ENCODE data around the gene GALE. TPM values are rescaled to one million over a fixed set of nuclear protein-coding genes. Genes with fewer than 3 reads are reported as not detected.
"Not testable (repeated sequence)": the region's sequence is repeated elsewhere in the genome, so short reads cannot be mapped to it uniquely, and the experiment has no call there.

Gene GALE
- 10 to 100 TPM in 1 of 4 donors, 1 to 10 TPM in 3; 7.8 to 11.5 (median 9.5) TPM for total RNA-seq
- 100 to 1,000 TPM; 131 to 208 (median 207) TPM for polyA plus RNA-seq

DNA sequence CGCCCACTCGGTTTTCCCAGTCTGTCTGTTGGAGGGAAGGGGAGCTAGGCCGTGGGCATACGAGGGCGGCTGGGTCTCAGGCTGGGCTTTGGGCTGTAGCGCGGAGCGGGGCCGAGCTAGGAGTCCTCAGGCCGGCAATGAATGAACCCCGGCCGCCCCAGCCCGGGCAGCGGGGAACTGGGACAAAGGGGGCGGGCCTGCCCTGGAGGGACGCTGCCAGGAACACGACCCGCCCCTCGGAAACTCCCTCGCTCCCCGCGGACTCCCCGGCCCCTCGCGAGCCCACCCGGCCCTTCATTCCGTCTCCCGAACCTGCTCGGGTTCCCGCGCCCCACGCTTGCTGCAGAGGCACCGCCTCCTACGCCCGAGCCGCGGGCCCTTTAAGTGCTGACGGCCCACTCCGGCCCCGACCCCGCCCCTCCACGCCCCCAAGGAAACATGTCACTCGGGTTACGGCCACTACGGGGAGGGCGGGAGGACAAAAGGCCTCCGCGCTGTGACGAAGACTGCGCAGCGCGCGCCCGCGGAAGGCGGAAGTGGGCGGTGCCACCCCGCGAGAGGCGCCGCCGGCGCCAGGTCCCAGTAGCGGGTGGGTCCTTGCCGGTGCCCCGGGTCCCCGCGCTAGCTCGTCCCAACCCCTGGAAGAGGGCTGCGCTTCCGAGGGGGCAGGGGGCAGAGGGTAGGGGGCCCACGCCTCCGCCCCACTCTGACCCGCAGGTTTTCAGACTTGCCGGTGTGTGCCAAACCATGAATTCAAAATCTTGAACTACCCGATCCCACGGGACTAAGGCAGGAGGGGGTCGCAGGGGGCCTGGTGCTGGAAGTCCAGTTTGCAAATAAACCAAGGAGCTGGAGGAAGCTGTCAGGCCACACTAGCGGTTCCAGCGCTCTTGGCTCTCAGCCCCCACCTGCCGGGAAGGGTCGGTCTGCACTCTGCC lies at the start of gene GALE:
GALE (minus strand) TSS at position 355 of the 938 bp plus-strand sequence. CDS start 1,747 bp downstream, outside the sequence.
- TF ChIP-seq, protein P1, sequence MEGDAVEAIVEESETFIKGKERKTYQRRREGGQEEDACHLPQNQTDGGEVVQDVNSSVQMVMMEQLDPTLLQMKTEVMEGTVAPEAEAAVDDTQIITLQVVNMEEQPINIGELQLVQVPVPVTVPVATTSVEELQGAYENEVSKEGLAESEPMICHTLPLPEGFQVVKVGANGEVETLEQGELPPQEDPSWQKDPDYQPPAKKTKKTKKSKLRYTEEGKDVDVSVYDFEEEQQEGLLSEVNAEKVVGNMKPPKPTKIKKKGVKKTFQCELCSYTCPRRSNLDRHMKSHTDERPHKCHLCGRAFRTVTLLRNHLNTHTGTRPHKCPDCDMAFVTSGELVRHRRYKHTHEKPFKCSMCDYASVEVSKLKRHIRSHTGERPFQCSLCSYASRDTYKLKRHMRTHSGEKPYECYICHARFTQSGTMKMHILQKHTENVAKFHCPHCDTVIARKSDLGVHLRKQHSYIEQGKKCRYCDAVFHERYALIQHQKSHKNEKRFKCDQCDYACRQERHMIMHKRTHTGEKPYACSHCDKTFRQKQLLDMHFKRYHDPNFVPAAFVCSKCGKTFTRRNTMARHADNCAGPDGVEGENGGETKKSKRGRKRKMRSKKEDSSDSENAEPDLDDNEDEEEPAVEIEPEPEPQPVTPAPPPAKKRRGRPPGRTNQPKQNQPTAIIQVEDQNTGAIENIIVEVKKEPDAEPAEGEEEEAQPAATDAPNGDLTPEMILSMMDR (IDR thresholded peaks at IDR 0.05), result no peak
- TF ChIP-seq POLR2A (IDR thresholded peaks at IDR 0.05) (peak; percentile 62 to 79), POLR2AphosphoS5 (IDR thresholded peaks at IDR 0.05) (peak; percentile 83 to 95 (median 94)), EP300 (IDR thresholded peaks at IDR 0.05) (peak in 1 of 4 donors; percentile 70)
- no peaks in the 10 kb centered on the region for H3K9me3 ChIP-seq
- H3K36me3 ChIP-seq, result peaks cover 0 to 14% (median 3%) of the 10 kb centered on the region in 4 donors
- H3K27ac ChIP-seq, result peak within 1 kb of the TSS; percentile 86 to 94 (median 90)
- H3K4me3 ChIP-seq, result peak within 1 kb of the TSS; percentile 69 to 93 (median 76)
- WGBS, 2 donors, result 1% methylated on average over 82 of the region's 82 CpGs
- peaks cover 0 to 28% (median 20%) of the 10 kb centered on the region in 4 donors for H3K4me1 ChIP-seq
- H3K27me3 ChIP-seq, result no peaks in the 10 kb centered on the region
- intact Hi-C loops (cut with DNase I), result loop anchor here (2.0 to 10.0 kb wide), 3 partner anchors 22 to 157 kb away; partner anchors contain the start of genes FUCA1 and PNRC2
- DNase-seq, result peak; percentile 98

DNA sequence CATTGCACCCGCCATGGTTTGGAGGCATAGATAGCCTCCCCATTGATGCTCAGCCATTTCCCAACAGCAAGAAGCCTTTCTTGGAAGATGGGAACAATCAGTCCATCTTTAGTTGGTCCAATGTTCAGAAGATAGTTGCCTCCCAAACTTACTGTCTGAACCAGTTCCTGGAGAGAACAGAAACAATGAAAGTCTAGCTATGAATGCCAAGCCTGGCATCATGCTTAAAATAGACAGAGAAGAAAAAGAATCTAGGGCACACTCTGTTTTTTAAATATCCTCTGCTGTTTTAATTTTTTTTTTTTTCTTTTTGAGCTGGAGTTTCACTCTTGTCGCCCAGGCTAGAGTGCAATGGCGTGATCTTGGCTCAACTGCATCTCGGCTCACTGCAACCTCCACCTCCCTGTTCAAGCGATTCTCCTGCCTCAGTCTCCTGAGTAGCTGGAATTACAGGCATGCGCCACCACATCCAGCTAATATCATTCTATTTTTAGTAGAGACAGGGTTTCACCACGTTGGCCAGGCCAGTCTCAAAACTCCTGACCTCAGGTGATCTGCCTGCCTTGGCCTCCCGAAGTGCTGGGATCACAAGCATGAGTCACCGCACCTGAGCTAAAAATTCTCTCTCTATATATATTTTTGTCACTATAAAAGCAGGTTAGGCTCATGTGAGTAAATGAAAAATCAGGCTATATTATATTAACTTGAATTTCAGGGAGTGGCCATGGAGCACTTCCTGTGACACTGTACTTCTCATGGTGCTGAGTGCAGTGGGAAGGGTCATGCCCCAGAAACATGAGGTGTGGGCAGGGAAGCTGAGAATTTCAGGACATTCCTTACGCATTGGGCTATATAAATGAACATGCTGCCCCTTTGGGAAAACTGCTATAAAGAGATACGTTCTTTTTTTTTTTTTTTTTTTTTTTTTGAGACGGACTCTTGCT lies 48.4 kb upstream of the GALE start:
- H3K36me3 ChIP-seq, result peaks cover 0 to 40% (median 14%) of the 10 kb centered on the region in 4 donors
- peak overlapping the region in 1 of 4 donors; percentile 29 for H3K27ac ChIP-seq
- intact Hi-C loops (cut with DNase I), result no loop called here
- no peaks in the 10 kb centered on the region for H3K27me3 ChIP-seq
- DNase-seq, result no peak
- no peak for TF ChIP-seq POLR2AphosphoS5 (IDR thresholded peaks at IDR 0.05)
- TF ChIP-seq POLR2A (IDR thresholded peaks at IDR 0.05), result no peak
- no peak for TF ChIP-seq EP300 (IDR thresholded peaks at IDR 0.05)
- TF ChIP-seq, protein P1 (IDR thresholded peaks at IDR 0.05), result no peak
- no peaks in the 10 kb centered on the region for H3K4me1 ChIP-seq
- no peaks in the 10 kb centered on the region for H3K9me3 ChIP-seq
- no peak overlapping the region for H3K4me3 ChIP-seq
- WGBS, 2 donors, result 92% methylated on average over 12 of the region's 12 CpGs

DNA sequence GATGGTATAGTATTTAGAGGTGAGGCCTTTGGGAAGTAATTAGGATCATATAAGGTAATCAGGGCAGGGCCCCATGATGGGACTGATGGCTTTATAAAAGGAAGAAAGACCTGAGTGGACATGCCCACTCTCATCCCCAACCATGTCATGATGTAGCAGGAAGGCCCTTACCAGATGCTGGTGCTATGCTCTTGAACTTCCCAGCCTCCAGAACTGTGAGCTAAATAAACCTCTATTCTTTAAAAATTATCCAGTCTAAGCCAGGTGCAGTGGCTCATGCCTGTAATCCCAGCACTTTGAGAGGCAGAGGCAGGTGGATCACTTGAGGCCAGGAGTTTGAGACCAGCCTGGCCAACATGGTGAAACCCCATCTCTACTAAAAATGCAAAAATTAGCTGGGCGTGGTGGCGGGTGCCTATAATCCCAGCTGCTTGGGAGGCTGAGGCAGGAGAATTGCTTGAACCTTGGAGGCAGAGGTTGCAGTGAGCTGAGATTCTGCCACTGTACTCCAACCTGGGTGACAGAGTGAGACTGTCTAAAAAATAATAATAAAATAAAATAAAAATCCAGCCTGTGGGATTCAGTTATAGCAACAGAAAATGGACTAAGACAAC lies 47.0 kb upstream of the GALE start:
- DNase-seq; H3K4me3 ChIP-seq; H3K9me3 ChIP-seq; H3K27me3 ChIP-seq; H3K4me1 ChIP-seq; H3K27ac ChIP-seq; intact Hi-C loops (cut with DNase I): not testable (repeated sequence)
- H3K36me3 ChIP-seq, result peaks cover 0 to 40% (median 14%) of the 10 kb centered on the region in 4 donors
- 97 to 98% methylated on average over 2 of the region's 2 CpGs for WGBS, 2 donors

DNA sequence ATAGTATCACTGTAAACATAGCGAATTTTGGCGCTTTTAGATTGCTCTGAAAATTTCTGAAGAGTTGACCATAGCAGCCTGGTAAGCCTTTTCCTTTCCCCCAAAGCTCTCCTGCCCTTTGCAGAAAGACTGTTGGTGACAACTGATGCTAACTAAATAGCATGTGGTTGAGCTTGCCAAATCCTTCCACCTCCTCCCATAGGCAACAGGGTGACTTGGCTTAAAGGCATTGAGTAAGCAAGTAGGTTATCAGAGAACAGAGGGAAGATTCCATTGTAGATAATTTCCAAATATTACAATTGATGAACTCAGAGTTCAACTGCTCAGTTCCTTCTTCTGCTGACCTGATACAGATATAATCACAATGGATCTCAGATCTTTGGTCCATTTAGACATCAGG lies 44.6 kb upstream of the GALE start:
- DNase-seq, result no peak
- H3K27me3 ChIP-seq, result no peaks in the 10 kb centered on the region
- no peak overlapping the region for H3K27ac ChIP-seq
- no peak overlapping the region for H3K4me3 ChIP-seq
- no peaks in the 10 kb centered on the region for H3K4me1 ChIP-seq
- no peaks in the 10 kb centered on the region for H3K9me3 ChIP-seq
- H3K36me3 ChIP-seq, result peaks cover 0 to 40% (median 14%) of the 10 kb centered on the region in 4 donors
- 95 to 97% methylated on average over 2 of the region's 2 CpGs for WGBS, 2 donors
- intact Hi-C loops (cut with DNase I), result no loop called here
- TF ChIP-seq, protein P1 (IDR thresholded peaks at IDR 0.05), result no peak
- no peak for TF ChIP-seq POLR2A (IDR thresholded peaks at IDR 0.05)
- TF ChIP-seq POLR2AphosphoS5 (IDR thresholded peaks at IDR 0.05), result no peak
- TF ChIP-seq EP300 (IDR thresholded peaks at IDR 0.05), result no peak
